HL-60 (cell line): ENCODE data around the gene HLA-DOB.

ENCODE experiments used
- DNase-seq, 2 experiments: peaks; one replicate each; pipeline ENCODE4 v3.0.0-alpha.2; 2010 to 2020; ENCODE audit warnings: low read depth in 1 of 2, low spot score in 1 of 2
- H3K27ac ChIP-seq: fragments of 250-450 bp; sonication (Bioruptor Pico); replicated peaks from 2 replicates; pipeline ENCODE4 v1.5.1; 2020; ENCODE audit warnings: mild to moderate bottlenecking, moderate library complexity
- H3K27me3 ChIP-seq: fragments of 250-450 bp; sonication (Bioruptor Pico); 2 replicates; pipeline ENCODE4 v1.5.1; 2021; ENCODE audit warnings: mild to moderate bottlenecking, moderate library complexity; ENCODE audit not compliant: insufficient read depth, poor library complexity, severe bottlenecking
- H3K4me3 ChIP-seq: replicated peaks from 2 replicates; pipeline ENCODE4 v1.5.1; 2011; ENCODE audit warnings: mild to moderate bottlenecking, control low read depth, low read length; ENCODE audit not compliant: insufficient read depth
- CTCF ChIP-seq: IDR thresholded peaks from one replicate; pipeline ENCODE4 v1.5.1; 2011; ENCODE audit warnings: low read length, control low read depth, inconsistent platforms; ENCODE audit not compliant: insufficient read depth
- GABPA ChIP-seq: IDR thresholded peaks from 2 replicates; pipeline ENCODE4 v1.6.1; 2012; ENCODE audit warnings: low read depth
- POLR2AphosphoS5 ChIP-seq: IDR thresholded peaks from 2 replicates; pipeline ENCODE4 v1.6.1; 2012; ENCODE audit warnings: low read depth
- REST ChIP-seq: IDR thresholded peaks from 2 replicates; pipeline ENCODE4 v1.6.1; 2012; ENCODE audit warnings: low read depth; ENCODE audit not compliant: insufficient replicate concordance
- SPI1 ChIP-seq: IDR thresholded peaks from 2 replicates; pipeline ENCODE4 v1.6.1; 2012; ENCODE audit warnings: low read depth, mild to moderate bottlenecking, borderline replicate concordance

Gene HLA-DOB

GRCh38 chr6:32830017-32830416, 13.2 kb upstream of the HLA-DOB start:
- DNase-seq = no peak
- no peak overlapping the region for H3K4me3 ChIP-seq
- TF ChIP-seq POLR2AphosphoS5 (no peak), GABPA (no peak), CTCF (no peak), SPI1 (no peak), REST (no peak)
- H3K27me3 ChIP-seq = no peaks in the 10 kb centered on the region
- H3K27ac ChIP-seq = no peak overlapping the region

- H3K27me3 ChIP-seq = no peaks in the 10 kb centered on the region
- H3K4me3 ChIP-seq = no peak overlapping the region
- no peak for DNase-seq
- TF ChIP-seq SPI1 = no peak
- TF ChIP-seq CTCF = no peak
- no peak for TF ChIP-seq GABPA
- TF ChIP-seq POLR2AphosphoS5 = no peak
- no peak for TF ChIP-seq REST
- H3K27ac ChIP-seq = no peak overlapping the region
Observed at GRCh38 chr6:32829495-32829894, 12.7 kb upstream of the HLA-DOB start.

GRCh38 chr6:32827025-32827424, 10.2 kb upstream of the HLA-DOB start:
- no peak for TF ChIP-seq SPI1
- TF ChIP-seq CTCF = no peak
- TF ChIP-seq REST = no peak
- no peak for TF ChIP-seq POLR2AphosphoS5
- no peak for TF ChIP-seq GABPA
- DNase-seq = no peak
- no peaks in the 10 kb centered on the region for H3K27me3 ChIP-seq
- no peak overlapping the region for H3K27ac ChIP-seq
- no peak overlapping the region for H3K4me3 ChIP-seq
